HCT116 (cell line): ENCODE results near the gene SLC24A3. TPM values are rescaled to one million over a fixed set of nuclear protein-coding genes. Genes with fewer than 3 reads are reported as not detected.

Experiments
- ATAC-seq: fragments of 200-7000 bp; cut with Tn5 transposase; 2 replicates; pipeline ENCODE4 v1.9.1; 2020; ENCODE audit warnings: mild to moderate bottlenecking, moderate library complexity
- BruUV-seq: library from RNA; stranded (reverse); fragments of 400-500 nt; replicated peaks from 2 replicates; lab custom pipeline; 2021; lab: Mats Ljungman, UMichigan
- CTCF ChIA-PET: fragments of 300-600 bp; sonication (Branson Sonifier 250); formaldehyde crosslinking; loops from one replicate; lab custom pipeline; 2021; ENCODE audit warnings: antibody characterized with exemption; lab: Charles Lee
- POLR2A ChIA-PET: fragments of 300-600, 350-600 bp; sonication (Branson Sonifier 250); formaldehyde crosslinking; loops from one replicate; lab custom pipeline; 2021; ENCODE audit warnings: antibody characterized with exemption; lab: Charles Lee
- RAD21 ChIA-PET, 2 experiments: fragments of 300-600 bp; sonication (Branson Sonifier 250); formaldehyde crosslinking; loops; one replicate each; lab custom pipeline; 2023; ENCODE audit warnings: low total read pairs in 2 of 2; ENCODE audit not compliant: uncharacterized antibody in 2 of 2, unreplicated experiment in 2 of 2, low non-redundant PET in 1 of 2; lab: Charles Lee
- DNase-seq: peaks from one replicate; pipeline ENCODE4 v3.0.0-alpha.2; 2010; ENCODE audit warnings: low read depth, low spot score
- H2AFZ ChIP-seq: fragments of 200-600 bp; shearing (Covaris generic), sonication (generic); 2 replicates; pipeline ENCODE4 v1.6.1; 2017; ENCODE audit warnings: low read depth, mixed run types, mixed read lengths, antibody characterized with exemption, low read length; ENCODE audit not compliant: poor library complexity, severe bottlenecking
- H3K27ac ChIP-seq: 2 replicates; pipeline ENCODE4 v1.5.1; 2012; ENCODE audit warnings: low read depth, low read length
- H3K27me3 ChIP-seq: fragments of 200-600 bp; sonication (generic); 2 replicates; pipeline ENCODE4 v1.6.1; 2016; ENCODE audit warnings: mixed run types, low read length, mixed read lengths; ENCODE audit not compliant: insufficient read depth
- H3K36me3 ChIP-seq, 2 experiments: fragments of 200-500 bp in 1 of 2; fragments of 200-600 bp in 1 of 2; sonication (Bioruptor generic) in 1 of 2; sonication (generic) in 1 of 2; 2 replicates each; pipeline versions ENCODE4 v1.5.1 to v1.6.1; 2014 to 2016; ENCODE audit warnings: low read length in 2 of 2, inconsistent platforms in 1 of 2, mixed read lengths in 1 of 2, mixed run types in 1 of 2; ENCODE audit not compliant: insufficient read depth in 2 of 2, control insufficient read depth in 1 of 2
- H3K4me1 ChIP-seq, 2 experiments: fragments of 200-600 bp in 1 of 2; sonication (generic) in 1 of 2; 2 replicates each; pipeline versions ENCODE4 v1.5.1 to v1.6.1; 2012 to 2017; ENCODE audit warnings: low read length in 2 of 2, inconsistent platforms in 1 of 2, mild to moderate bottlenecking in 1 of 2, mixed read lengths in 1 of 2, mixed run types in 1 of 2, moderate library complexity in 1 of 2; ENCODE audit not compliant: insufficient read depth in 2 of 2, control insufficient read depth in 1 of 2
- H3K4me2 ChIP-seq: fragments of 200-600 bp; sonication (generic); 2 replicates; pipeline ENCODE4 v1.6.1; 2017; ENCODE audit warnings: mixed run types, low read length, mixed read lengths
- H3K4me3 ChIP-seq, 2 experiments: fragments of 200-600 bp in 1 of 2; sonication (generic) in 1 of 2; replicated peaks in 1 of 2; 2 replicates each; pipeline ENCODE4 v1.5.1; 2011 to 2016; ENCODE audit warnings: low read length in 2 of 2, control low read depth in 1 of 2, low read depth in 1 of 2, mild to moderate bottlenecking in 1 of 2, mixed read lengths in 1 of 2, mixed run types in 1 of 2
- H3K79me2 ChIP-seq: fragments of 200-600 bp; sonication (generic); 2 replicates; pipeline ENCODE4 v1.6.1; 2017; ENCODE audit warnings: mild to moderate bottlenecking, mixed run types, low read length, moderate library complexity, mixed read lengths; ENCODE audit not compliant: insufficient read depth
- H3K9ac ChIP-seq: fragments of 200-600 bp; sonication (generic); 2 replicates; pipeline ENCODE4 v1.6.1; 2016; ENCODE audit warnings: low read length, mixed read lengths
- H3K9me2 ChIP-seq: fragments of 200-600 bp; sonication (generic), shearing (Covaris generic); 2 replicates; pipeline ENCODE4 v1.6.1; 2017; ENCODE audit warnings: mixed run types, mild to moderate bottlenecking, moderate library complexity; ENCODE audit not compliant: insufficient read depth
- H3K9me3 ChIP-seq, 2 experiments: fragments of 200-500 bp in 1 of 2; fragments of 200-600 bp in 1 of 2; sonication (Bioruptor generic) in 1 of 2; sonication (generic) in 1 of 2; 2 replicates each; pipeline ENCODE4 v1.6.1; 2014 to 2017; ENCODE audit warnings: low read length in 2 of 2, mixed read lengths in 2 of 2, inconsistent platforms in 1 of 2, low read depth in 1 of 2, mild to moderate bottlenecking in 1 of 2, mixed run types in 1 of 2, moderate library complexity in 1 of 2; ENCODE audit not compliant: control insufficient read depth in 1 of 2, insufficient read depth in 1 of 2
- H4K20me1 ChIP-seq: fragments of 200-600 bp; sonication (generic), shearing (Covaris generic); 2 replicates; pipeline ENCODE4 v1.6.1; 2017; ENCODE audit warnings: mixed run types, mild to moderate bottlenecking, moderate library complexity; ENCODE audit not compliant: insufficient read depth
- CTCF ChIP-seq, 3 experiments: fragments of 200-600 bp in 1 of 3; sonication (generic) in 1 of 3; IDR thresholded peaks in 2 of 3; conservative IDR thresholded peaks in 1 of 3; 2 replicates each; pipeline ENCODE4 v1.5.1; 2012 to 2017; ENCODE audit warnings: low read depth in 2 of 3, low read length in 2 of 3, antibody characterized with exemption in 1 of 3, borderline replicate concordance in 1 of 3, control low read depth in 1 of 3, mild to moderate bottlenecking in 1 of 3, mixed read lengths in 1 of 3, mixed run types in 1 of 3, moderate library complexity in 1 of 3; ENCODE audit not compliant: insufficient read depth in 1 of 3
- ELF1 ChIP-seq: IDR thresholded peaks from 2 replicates; pipeline ENCODE4 v1.6.1; 2012; ENCODE audit warnings: low read depth, borderline replicate concordance
- EZH2 ChIP-seq: fragments of 200-600 bp; sonication (generic); IDR thresholded peaks from 2 replicates; pipeline ENCODE4 v1.6.1; 2017; ENCODE audit warnings: antibody characterized with exemption, mixed run types
- MAX ChIP-seq: IDR thresholded peaks from 2 replicates; pipeline ENCODE4 v1.6.1; 2012
- POLR2AphosphoS5 ChIP-seq: IDR thresholded peaks from 2 replicates; pipeline ENCODE4 v1.6.1; 2011; ENCODE audit warnings: mild to moderate bottlenecking, low read depth, low read length, moderate library complexity
- RAD21 ChIP-seq: IDR thresholded peaks from 2 replicates; pipeline ENCODE4 v1.6.1; 2012; ENCODE audit warnings: low read depth, mild to moderate bottlenecking
- SRF ChIP-seq: IDR thresholded peaks from 2 replicates; pipeline ENCODE4 v1.6.1; 2012; ENCODE audit warnings: low read depth
- TCF7L2 ChIP-seq: IDR thresholded peaks from 2 replicates; pipeline ENCODE4 v1.7.0; 2011; ENCODE audit warnings: borderline replicate concordance, inconsistent platforms; ENCODE audit not compliant: insufficient read depth, insufficient read length; ENCODE audit errors: extremely low read depth
- ZBTB33 ChIP-seq: IDR thresholded peaks from 2 replicates; pipeline ENCODE4 v1.6.1; 2011; ENCODE audit warnings: mild to moderate bottlenecking, low read length, moderate library complexity; ENCODE audit not compliant: insufficient replicate concordance; ENCODE audit errors: extremely low read depth
- ZFX ChIP-seq: fragments of 450-650 bp; IDR thresholded peaks from 2 replicates; pipeline ENCODE4 v1.6.1; 2017
- ZNF274 ChIP-seq: fragments of 200-500 bp; sonication (Bioruptor generic); IDR thresholded peaks from 2 replicates; pipeline ENCODE4 v1.6.1; 2014; ENCODE audit warnings: mild to moderate bottlenecking, low read depth, low read length, inconsistent platforms
- intact Hi-C: fragments of 100-400 bp; cut with micrococcal nuclease; formaldehyde crosslinking; loops from 2 replicates; pipeline ENCODE4 v1.10.0; 2022
- total RNA-seq: library from RNA; stranded (reverse); gene quantifications from one replicate; pipeline ENCODE4 v1.2.1, GENCODE V29; 2021; ENCODE audit not compliant: unreplicated experiment

Gene SLC24A3
- total RNA-seq, 1 experiment from 2014 or later: not detected

GRCh38 chr20:19668418-19668817 lies 456.0 kb downstream of the SLC24A3 start:
- Histone ChIP-seq H3K27me3 (peaks cover 33% of the 10 kb centered on the region), H3K4me2 (no peak overlapping the region), H3K36me3 (no peaks in the 10 kb centered on the region), H4K20me1 (no peaks in the 10 kb centered on the region), H3K4me1 (no peaks in the 10 kb centered on the region), H2AFZ (no peak overlapping the region), H3K9ac (no peak overlapping the region), H3K27ac (no peak overlapping the region), H3K9me2 (no peaks in the 10 kb centered on the region), H3K4me3 (no peak overlapping the region), H3K79me2 (no peaks in the 10 kb centered on the region), H3K9me3 (no peaks in the 10 kb centered on the region)
- intact Hi-C loops: no loop called here
- BruUV-seq: no TSS peak
- CTCF ChIA-PET: no interaction called here
- TF ChIP-seq CTCF (IDR thresholded peaks at IDR 0.05 in 2 of 3, conservative IDR thresholded peaks at IDR 0.05 in 1 of 3; ENCODE audit: borderline replicate concordance in 1 of 3, insufficient read depth in 1 of 3, low read depth in 2 of 3, low read length in 2 of 3) (no peak), TCF7L2 (no peak), POLR2AphosphoS5 (no peak), ZFX (no peak), ZNF274 (no peak), ZBTB33 (no peak), MAX (no peak), ELF1 (no peak), SRF (no peak), EZH2 (no peak), RAD21 (no peak)
- POLR2A ChIA-PET: no interaction called here
- ATAC-seq (no peak), DNase-seq (no peak)
- RAD21 ChIA-PET: no interaction called here
